Gastrocnemius medialis (tissue), 4 donors: ENCODE measurements around the gene TM9SF2.

ENCODE experiments used
- CTCF ChIP-seq, 5 experiments: fragments of 450-650 bp in 3 of 5; fragments of 200-600 bp in 2 of 5; sonication (generic) in 2 of 5; IDR thresholded peaks in 4 of 5; conservative IDR thresholded peaks in 1 of 5; 1 replicate in 4 of 5; 2 replicates in 1 of 5; pipeline ENCODE4 v1.5.1; 2016 to 2019; ENCODE audit warnings: antibody characterized with exemption in 5 of 5, mild to moderate bottlenecking in 3 of 5, moderate library complexity in 3 of 5
- POLR2A ChIP-seq, 2 donors: fragments of 450-650 bp; IDR thresholded peaks; one replicate each; pipeline ENCODE4 v1.6.1; 2017; ENCODE audit warnings: antibody characterized with exemption in 2 of 2, mild to moderate bottlenecking in 2 of 2, moderate library complexity in 2 of 2

- TF ChIP-seq CTCF (IDR thresholded peaks at IDR 0.05 in 4 of 5, conservative IDR thresholded peaks at IDR 0.05 in 1 of 5) (no peak), POLR2A (IDR thresholded peaks at IDR 0.05) (no peak)
Observed at GRCh38 chr13:99555149-99555548, 53.9 kb downstream of the TM9SF2 start.
